H9 (cell line): ENCODE data around the gene OR9I1. TPM values are rescaled to one million over a fixed set of nuclear protein-coding genes. Genes with fewer than 3 reads are reported as not detected.

Experiments used
- DNase-seq: peaks from one replicate; pipeline ENCODE4 v3.0.0-alpha.2; 2017
- H2AFZ ChIP-seq: one replicate; pipeline ENCODE4 v1.6.1; 2013; ENCODE audit warnings: mild to moderate bottlenecking, low read length, control low read depth, moderate library complexity
- H2AK5ac ChIP-seq: 2 replicates; pipeline ENCODE4 v1.6.1; 2013; ENCODE audit warnings: low read length, control low read depth, mixed read lengths; ENCODE audit not compliant: insufficient read length
- H2BK120ac ChIP-seq: one replicate; pipeline ENCODE4 v1.6.1; 2013; ENCODE audit warnings: low read depth, mild to moderate bottlenecking, low read length, control low read depth, inconsistent platforms; ENCODE audit not compliant: poor library complexity, severe bottlenecking
- H2BK12ac ChIP-seq: 2 replicates; pipeline ENCODE4 v1.6.1; 2013; ENCODE audit warnings: low read length, control low read depth, mixed read lengths, low read depth; ENCODE audit not compliant: insufficient read length
- H2BK15ac ChIP-seq: 2 replicates; pipeline ENCODE4 v1.6.1; 2013; ENCODE audit warnings: low read depth, low read length, control low read depth
- H2BK20ac ChIP-seq: one replicate; pipeline ENCODE4 v1.6.1; 2013; ENCODE audit warnings: low read depth, mild to moderate bottlenecking, low read length, control low read depth, inconsistent platforms; ENCODE audit not compliant: poor library complexity, severe bottlenecking
- H2BK5ac ChIP-seq: 2 replicates; pipeline ENCODE4 v1.6.1; 2013; ENCODE audit warnings: low read length, control low read depth, mixed read lengths; ENCODE audit not compliant: insufficient read length
- H3K14ac ChIP-seq: 2 replicates; pipeline ENCODE4 v1.6.1; 2013; ENCODE audit warnings: low read length, control low read depth; ENCODE audit not compliant: insufficient read depth
- H3K18ac ChIP-seq: 2 replicates; pipeline ENCODE4 v1.6.1; 2013; ENCODE audit warnings: low read depth, mild to moderate bottlenecking, mixed read lengths, low read length, control low read depth; ENCODE audit not compliant: insufficient read length
- H3K23ac ChIP-seq: 2 replicates; pipeline ENCODE4 v1.6.1; 2013; ENCODE audit warnings: low read length, control low read depth, mixed read lengths, low read depth; ENCODE audit not compliant: insufficient read length
- H3K23me2 ChIP-seq: 2 replicates; pipeline ENCODE4 v1.6.1; 2013; ENCODE audit warnings: low read depth, mild to moderate bottlenecking, mixed read lengths, low read length, control low read depth; ENCODE audit not compliant: insufficient read length, poor library complexity, severe bottlenecking
- H3K27ac ChIP-seq: 2 replicates; pipeline ENCODE4 v1.5.1; 2013; ENCODE audit warnings: low read length, control low read depth, mixed read lengths, low read depth; ENCODE audit not compliant: insufficient read length
- H3K27me3 ChIP-seq: 2 replicates; pipeline ENCODE4 v1.6.1; 2013; ENCODE audit warnings: low read length, control low read depth, inconsistent platforms; ENCODE audit not compliant: insufficient read depth
- H3K4ac ChIP-seq: 2 replicates; pipeline ENCODE4 v1.6.1; 2013; ENCODE audit warnings: low read depth, mild to moderate bottlenecking, control low read depth, inconsistent platforms, low read length, moderate library complexity
- H3K4me1 ChIP-seq: 2 replicates; pipeline ENCODE4 v1.6.1; 2013; ENCODE audit warnings: low read length, control low read depth, inconsistent platforms; ENCODE audit not compliant: insufficient read depth
- H3K4me2 ChIP-seq: 2 replicates; pipeline ENCODE4 v1.6.1; 2013; ENCODE audit warnings: low read length, control low read depth, mixed read lengths; ENCODE audit not compliant: insufficient read length, insufficient read depth
- H3K56ac ChIP-seq: 2 replicates; pipeline ENCODE4 v1.6.1; 2013; ENCODE audit warnings: low read depth, mild to moderate bottlenecking, mixed read lengths, low read length, control low read depth; ENCODE audit not compliant: insufficient read length
- H3K79me1 ChIP-seq: 2 replicates; pipeline ENCODE4 v1.6.1; 2013; ENCODE audit warnings: low read depth, mild to moderate bottlenecking, moderate library complexity, low read length, control low read depth, inconsistent platforms; ENCODE audit not compliant: insufficient read depth, poor library complexity, severe bottlenecking
- H3K79me2 ChIP-seq: 2 replicates; pipeline ENCODE4 v1.6.1; 2013; ENCODE audit warnings: low read length, control low read depth, inconsistent platforms; ENCODE audit not compliant: insufficient read depth
- H3K9ac ChIP-seq: 2 replicates; pipeline ENCODE4 v1.6.1; 2013; ENCODE audit warnings: low read length, control low read depth, mixed read lengths; ENCODE audit not compliant: insufficient read length; ENCODE audit errors: extremely low read depth
- H3K9me3 ChIP-seq: one replicate; pipeline ENCODE4 v1.6.1; 2013; ENCODE audit warnings: low read depth, low read length, inconsistent platforms; ENCODE audit not compliant: control insufficient read depth
- H3T11ph ChIP-seq: one replicate; pipeline ENCODE4 v1.6.1; 2013; ENCODE audit warnings: mild to moderate bottlenecking, low read length, control low read depth, inconsistent platforms
- H4K20me1 ChIP-seq: one replicate; pipeline ENCODE4 v1.6.1; 2013; ENCODE audit not compliant: control insufficient read depth, insufficient read length, insufficient read depth
- H4K5ac ChIP-seq: 2 replicates; pipeline ENCODE4 v1.6.1; 2013; ENCODE audit warnings: low read depth, mild to moderate bottlenecking, mixed read lengths, low read length, control low read depth; ENCODE audit not compliant: insufficient read length
- H4K8ac ChIP-seq: replicated peaks from 2 replicates; pipeline ENCODE4 v1.6.1; 2013; ENCODE audit warnings: low read length, control low read depth, mixed read lengths, low read depth; ENCODE audit not compliant: insufficient read length
- H4K91ac ChIP-seq: 2 replicates; pipeline ENCODE4 v1.6.1; 2013; ENCODE audit warnings: low read depth, mild to moderate bottlenecking, moderate library complexity, mixed read lengths, low read length, control low read depth; ENCODE audit not compliant: insufficient read length
- H3K27ac Mint-ChIP-seq, 3 experiments: 2 replicates in 2 of 3; 3 replicates in 1 of 3; pipeline ENCODE4 v1.8.0; 2020 to 2021; ENCODE audit warnings: mixed read lengths in 3 of 3, mild to moderate bottlenecking in 1 of 3, moderate library complexity in 1 of 3
- H3K27me3 Mint-ChIP-seq: 2 replicates; pipeline ENCODE4 v1.8.0; 2021; ENCODE audit warnings: low read depth, mild to moderate bottlenecking, moderate library complexity, mixed read lengths
- H3K36me3 Mint-ChIP-seq, 3 experiments: 2 replicates in 2 of 3; 3 replicates in 1 of 3; pipeline ENCODE4 v1.8.0; 2020 to 2021; ENCODE audit warnings: low read depth in 3 of 3, mixed read lengths in 3 of 3; ENCODE audit not compliant: insufficient read depth in 1 of 3
- H3K4me1 Mint-ChIP-seq, 2 experiments: 2 replicates each; pipeline ENCODE4 v1.8.0; 2020; ENCODE audit warnings: mixed read lengths in 2 of 2
- H3K4me3 Mint-ChIP-seq, 2 experiments: 2 replicates in 1 of 2; 3 replicates in 1 of 2; pipeline ENCODE4 v1.8.0; 2020 to 2021; ENCODE audit warnings: mild to moderate bottlenecking in 2 of 2, mixed read lengths in 2 of 2, moderate library complexity in 1 of 2
- H3K9me3 Mint-ChIP-seq, 2 experiments: 2 replicates in 1 of 2; 3 replicates in 1 of 2; pipeline ENCODE4 v1.8.0; 2020; ENCODE audit warnings: mild to moderate bottlenecking in 2 of 2, mixed read lengths in 2 of 2, moderate library complexity in 1 of 2
- CTCF ChIP-seq: fragments of 200-600 bp; sonication (generic); conservative IDR thresholded peaks from 3 replicates; pipeline ENCODE4 v1.8.0; 2021; ENCODE audit warnings: antibody characterized with exemption, mild to moderate bottlenecking
- WGBS: extraction: QIAGEN DNeasy Blood & Tissue Kit; methylation state at CpG from one replicate; pipeline ENCODE4 v1.1.7; 2013; ENCODE audit warnings: missing lambda C conversion rate, low lambda C conversion rate, mixed read lengths; ENCODE audit not compliant: insufficient read length; ENCODE audit errors: extremely low coverage; 5-methylcytosine and 5-hydroxymethylcytosine counted together
- total RNA-seq: library from RNA; stranded (reverse); gene quantifications from 2 replicates; pipeline ENCODE4 v1.2.1, GENCODE V29; 2021

Gene OR9I1
- total RNA-seq, 1 experiment from 2014 or later, result not detected

GRCh38 chr11:58133309-58134076 lies 8.2 kb upstream of the OR9I1 start:
- Histone ChIP-seq H3K9ac (no peak overlapping the region), H3K18ac (no peak overlapping the region), H3K4me2 (no peak overlapping the region), H3K27me3 (no peaks in the 10 kb centered on the region), H3T11ph (no peak overlapping the region), H3K56ac (no peak overlapping the region), H4K8ac (no peak overlapping the region), H3K23ac (no peak overlapping the region), H4K20me1 (no peaks in the 10 kb centered on the region), H4K91ac (no peak overlapping the region), H2BK5ac (no peak overlapping the region), H3K14ac (no peak overlapping the region), H2BK15ac (no peak overlapping the region), H3K23me2 (no peaks in the 10 kb centered on the region), H2BK20ac (no peak overlapping the region), H3K4ac (no peak overlapping the region), H4K5ac (no peak overlapping the region), H2BK120ac (no peak overlapping the region), H2AK5ac (no peak overlapping the region), H3K79me2 (no peaks in the 10 kb centered on the region), H3K9me3 (no peaks in the 10 kb centered on the region), H3K79me1 (no peaks in the 10 kb centered on the region), H2AFZ (no peak overlapping the region), H3K27ac (no peak overlapping the region), H3K4me1 (peaks cover 4% of the 10 kb centered on the region; the same call in 1 of the 2 replicates), H2BK12ac (no peak overlapping the region)
- no peak for DNase-seq
- Mint-ChIP-seq H3K27me3 (no peaks in the 10 kb centered on the region; the same call in 1 of the 2 replicates), H3K9me3 (no peaks in the 10 kb centered on the region), H3K36me3 (no peaks in the 10 kb centered on the region), H3K4me1 (peaks cover 8 to 13% of the 10 kb centered on the region in 2 experiments), H3K27ac (no peak overlapping the region), H3K4me3 (no peak overlapping the region)
- no CpG with 5 or more reads among the region's 7 CpGs for WGBS
- no peak for TF ChIP-seq CTCF
